Activated CD8-positive, alpha-beta memory T cell treated with anti-CD3 and anti-CD28 coated beads for 4 hours (primary cell): ENCODE measurements around the gene C1QTNF8.

ENCODE experiments used
- DNase-seq, 2 donors: peaks; one replicate each; pipeline ENCODE4 v3.0.0-alpha.2; 2020; ENCODE audit warnings: low read depth in 2 of 2

The C1QTNF8 gene

GRCh38 chr16:1096169-1097082 lies at the start of gene C1QTNF8:
Gene C1QTNF8, minus strand, starts transcription at chr16:1096244. Its CDS starts 1,322 bp downstream, at chr16:1094922.
- no peak for DNase-seq

- DNase-seq: no peak
Observed at GRCh38 chr16:1145383-1146100, 49.5 kb upstream of the C1QTNF8 start.

- DNase-seq: no peak
Observed at GRCh38 chr16:1144476-1145382, 48.7 kb upstream of the C1QTNF8 start.

GRCh38 chr16:1143761-1144450 lies 47.9 kb upstream of the C1QTNF8 start:
- DNase-seq: no peak

GRCh38 chr16:1142911-1143310 lies 46.9 kb upstream of the C1QTNF8 start:
- DNase-seq: no peak

GRCh38 chr16:1141716-1142115 lies 45.7 kb upstream of the C1QTNF8 start:
- DNase-seq: no peak

- DNase-seq: no peak
Observed at GRCh38 chr16:1141191-1141590, 45.1 kb upstream of the C1QTNF8 start.

- DNase-seq: no peak
Observed at GRCh38 chr16:1140582-1141162, 44.6 kb upstream of the C1QTNF8 start.

GRCh38 chr16:1137604-1138003 lies 41.6 kb upstream of the C1QTNF8 start:
- no peak for DNase-seq

GRCh38 chr16:1135459-1135825 lies 39.4 kb upstream of the C1QTNF8 start:
- no peak for DNase-seq

GRCh38 chr16:1134776-1135458 lies 38.9 kb upstream of the C1QTNF8 start:
- DNase-seq: no peak

- DNase-seq: no peak
Observed at GRCh38 chr16:1133810-1134520, 37.9 kb upstream of the C1QTNF8 start.

- DNase-seq: no peak
Observed at GRCh38 chr16:1133271-1133670, 37.2 kb upstream of the C1QTNF8 start.

- DNase-seq: no peak
Observed at GRCh38 chr16:1132431-1132830, 36.4 kb upstream of the C1QTNF8 start.

- no peak for DNase-seq
Observed at GRCh38 chr16:1131378-1131994, 35.4 kb upstream of the C1QTNF8 start.

GRCh38 chr16:1130382-1130781 lies 34.3 kb upstream of the C1QTNF8 start:
- DNase-seq: no peak

- DNase-seq: no peak
Observed at GRCh38 chr16:1129106-1129960, 33.3 kb upstream of the C1QTNF8 start.

GRCh38 chr16:1127971-1128715 lies 32.1 kb upstream of the C1QTNF8 start:
- no peak for DNase-seq
